ENCODE measurements around the gene RAB3IL1.
"Not testable (repeated sequence)": the region's sequence is repeated elsewhere in the genome, so short reads cannot be mapped to it uniquely, and the experiment has no call there.

RAB3IL1 gene, protein sequence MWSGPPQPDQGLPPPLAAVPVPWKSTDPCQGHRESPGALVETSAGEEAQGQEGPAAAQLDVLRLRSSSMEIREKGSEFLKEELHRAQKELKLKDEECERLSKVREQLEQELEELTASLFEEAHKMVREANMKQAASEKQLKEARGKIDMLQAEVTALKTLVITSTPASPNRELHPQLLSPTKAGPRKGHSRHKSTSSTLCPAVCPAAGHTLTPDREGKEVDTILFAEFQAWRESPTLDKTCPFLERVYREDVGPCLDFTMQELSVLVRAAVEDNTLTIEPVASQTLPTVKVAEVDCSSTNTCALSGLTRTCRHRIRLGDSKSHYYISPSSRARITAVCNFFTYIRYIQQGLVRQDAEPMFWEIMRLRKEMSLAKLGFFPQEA

DNA sequence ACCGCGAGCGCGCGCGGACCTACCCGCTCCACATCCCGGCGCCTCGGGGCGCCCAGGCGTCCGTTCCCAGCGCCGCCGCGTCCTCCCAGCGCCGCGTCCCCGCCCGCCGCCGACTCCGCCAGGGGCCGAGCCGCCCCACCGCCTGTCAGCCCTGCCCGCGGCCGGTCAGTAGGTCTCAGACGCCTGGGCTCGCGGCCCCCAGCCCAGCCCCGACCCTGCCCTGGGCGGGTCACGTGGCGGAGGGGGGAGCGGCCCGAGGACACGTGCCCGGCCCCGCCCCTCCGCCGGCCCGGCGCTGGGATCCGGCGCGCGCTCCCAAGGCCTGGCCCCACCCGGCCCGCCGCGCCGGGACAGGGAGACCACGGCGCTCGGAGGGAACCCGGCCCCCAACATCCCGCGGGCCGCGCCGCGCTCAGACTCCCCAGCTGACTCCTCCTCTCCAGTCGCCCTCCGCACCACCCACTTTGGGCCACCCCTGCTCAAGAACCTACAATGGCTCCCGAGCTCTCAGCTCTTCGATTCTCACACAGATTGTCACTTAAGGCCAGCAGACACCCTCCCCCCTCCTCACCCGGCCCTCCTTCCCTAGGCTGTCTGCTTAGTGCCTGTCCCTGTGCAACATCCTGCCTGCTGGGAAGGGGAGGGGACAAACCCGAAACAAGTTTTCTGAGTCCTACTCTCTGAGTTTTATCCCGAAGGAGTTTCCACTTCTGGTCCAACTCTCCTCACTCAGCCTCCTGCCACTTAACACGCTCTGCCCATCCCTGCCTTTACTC lies at the start of gene RAB3IL1:
RAB3IL1 (minus strand) TSS at position 233 of the 776 bp plus-strand sequence; CDS start at position 34, 199 bp downstream.
- peak; percentile 96 for DNase-seq

DNA sequence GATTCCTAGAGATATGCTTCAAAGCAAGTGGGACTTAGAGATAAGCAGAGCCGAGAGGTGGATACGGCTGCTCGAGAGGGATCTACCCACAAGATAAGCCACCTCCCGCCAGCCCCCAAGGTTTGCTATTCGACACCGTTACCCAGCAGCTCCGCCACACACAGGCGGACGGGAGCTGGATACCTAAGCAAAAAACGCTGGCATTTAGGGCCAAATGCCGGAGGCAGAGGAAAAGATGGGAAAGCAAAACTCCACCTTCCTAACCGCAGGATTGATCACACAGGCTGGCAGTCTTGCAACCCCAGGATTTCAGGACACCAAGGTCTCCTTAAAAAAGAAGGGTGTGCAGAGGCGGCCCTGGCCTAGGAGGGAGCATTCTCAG lies 49.4 kb upstream of the RAB3IL1 start:
- DNase-seq = peak; percentile 30

DNA sequence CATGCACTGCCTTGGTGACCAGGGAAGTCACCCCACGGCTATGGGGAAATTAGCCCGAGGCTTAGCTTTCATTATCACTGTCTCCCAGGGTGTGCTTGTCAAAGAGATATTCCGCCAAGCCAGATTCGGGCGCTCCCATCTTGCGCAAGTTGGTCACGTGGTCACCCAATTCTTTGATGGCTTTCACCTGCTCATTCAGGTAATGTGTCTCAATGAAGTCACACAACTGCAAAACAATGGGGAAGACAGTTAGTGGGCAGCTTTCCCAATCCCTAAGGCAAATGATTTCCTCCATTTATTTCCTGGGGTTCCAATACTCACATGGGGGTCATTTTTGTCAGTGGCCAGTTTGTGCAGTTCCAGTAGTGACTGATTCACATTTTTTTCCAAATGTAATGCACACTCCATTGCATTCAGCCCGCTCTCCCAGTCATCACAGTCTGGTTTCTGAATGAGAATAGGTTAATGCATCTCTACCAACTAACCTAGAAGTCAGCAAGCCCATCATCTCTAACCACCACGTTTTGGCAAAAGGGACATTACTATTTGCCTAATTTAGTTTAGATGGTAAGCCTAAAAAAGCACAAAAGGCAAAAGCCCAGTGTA lies 47.4 kb upstream of the RAB3IL1 start:
- DNase-seq = not testable (repeated sequence)

DNA sequence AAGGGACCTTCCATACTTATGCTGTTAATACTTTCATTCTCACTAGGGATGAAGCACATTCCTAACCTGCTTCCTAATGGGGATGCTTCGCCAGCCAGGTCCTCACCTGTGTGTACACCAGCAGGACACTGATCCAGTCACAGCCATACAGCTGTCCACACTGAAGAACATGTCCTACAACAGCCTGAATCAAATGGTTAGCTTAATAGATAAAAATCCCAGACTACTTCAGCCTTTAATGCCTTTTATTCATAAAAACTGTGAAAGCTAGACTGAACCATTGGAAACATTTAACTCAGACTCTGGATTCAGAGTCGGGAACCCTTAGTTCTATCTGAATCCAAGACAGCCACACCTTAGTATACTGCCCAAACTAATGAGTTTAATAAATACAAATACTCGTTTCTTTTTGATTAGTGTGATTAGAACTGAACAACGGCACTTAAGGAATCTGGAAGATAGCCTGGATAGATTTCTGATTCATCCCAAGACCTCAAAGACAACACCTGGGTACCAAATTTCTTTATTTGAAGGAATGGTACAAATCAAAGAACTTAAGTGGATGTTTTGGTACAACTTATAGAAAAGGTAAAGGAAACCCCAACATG lies 46.8 kb upstream of the RAB3IL1 start:
- no peak for DNase-seq

DNA sequence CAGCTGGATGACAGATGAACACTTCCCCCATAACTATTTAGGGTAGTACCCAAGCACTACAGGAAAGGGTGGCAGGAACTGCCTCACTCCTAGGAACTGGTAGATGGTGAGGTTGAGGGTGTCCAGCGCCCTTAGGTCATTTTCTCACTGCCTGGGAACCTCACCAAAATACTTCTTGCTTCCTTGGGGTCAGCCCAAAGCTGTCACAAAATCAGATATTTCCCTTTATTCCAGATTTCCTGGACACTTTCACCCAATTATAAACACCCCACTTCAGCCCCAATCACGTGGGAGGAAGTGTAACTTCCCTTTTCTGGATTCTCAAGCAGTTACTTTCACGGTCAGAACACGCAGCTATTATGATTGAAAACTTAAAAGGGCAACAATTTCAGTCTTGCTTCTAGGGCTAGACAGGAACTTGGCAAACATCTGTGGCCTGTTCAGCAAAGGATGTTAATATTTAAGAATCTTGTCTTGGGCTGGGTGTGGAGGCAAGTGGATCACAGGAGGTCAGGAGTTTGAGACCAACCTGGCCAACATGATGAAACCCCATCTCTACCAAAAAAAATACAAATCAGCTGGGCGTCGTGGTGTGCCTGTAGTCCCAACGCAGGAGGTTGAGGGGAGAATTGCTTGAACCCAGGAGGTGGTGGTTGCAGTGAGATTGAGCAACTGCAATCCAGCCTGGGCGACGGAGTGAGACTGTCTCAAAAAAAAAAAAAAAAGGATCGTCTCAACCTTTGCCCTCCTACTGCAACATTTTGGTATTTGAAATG lies 46.1 kb upstream of the RAB3IL1 start:
- DNase-seq = no peak

DNA sequence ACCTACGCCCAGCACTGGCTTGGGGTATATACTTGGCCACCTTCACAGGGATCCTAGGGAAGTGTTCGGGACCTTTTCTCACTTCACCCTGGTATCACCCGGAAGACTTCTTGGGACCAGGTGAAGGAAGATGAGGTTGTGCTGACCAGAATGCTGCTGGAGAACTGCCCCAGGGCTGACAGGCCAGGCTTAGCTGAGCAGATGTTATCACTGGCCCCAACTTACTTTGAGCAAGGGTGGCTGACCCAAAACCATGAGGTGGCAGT lies 45.6 kb upstream of the RAB3IL1 start:
- no peak for DNase-seq

DNA sequence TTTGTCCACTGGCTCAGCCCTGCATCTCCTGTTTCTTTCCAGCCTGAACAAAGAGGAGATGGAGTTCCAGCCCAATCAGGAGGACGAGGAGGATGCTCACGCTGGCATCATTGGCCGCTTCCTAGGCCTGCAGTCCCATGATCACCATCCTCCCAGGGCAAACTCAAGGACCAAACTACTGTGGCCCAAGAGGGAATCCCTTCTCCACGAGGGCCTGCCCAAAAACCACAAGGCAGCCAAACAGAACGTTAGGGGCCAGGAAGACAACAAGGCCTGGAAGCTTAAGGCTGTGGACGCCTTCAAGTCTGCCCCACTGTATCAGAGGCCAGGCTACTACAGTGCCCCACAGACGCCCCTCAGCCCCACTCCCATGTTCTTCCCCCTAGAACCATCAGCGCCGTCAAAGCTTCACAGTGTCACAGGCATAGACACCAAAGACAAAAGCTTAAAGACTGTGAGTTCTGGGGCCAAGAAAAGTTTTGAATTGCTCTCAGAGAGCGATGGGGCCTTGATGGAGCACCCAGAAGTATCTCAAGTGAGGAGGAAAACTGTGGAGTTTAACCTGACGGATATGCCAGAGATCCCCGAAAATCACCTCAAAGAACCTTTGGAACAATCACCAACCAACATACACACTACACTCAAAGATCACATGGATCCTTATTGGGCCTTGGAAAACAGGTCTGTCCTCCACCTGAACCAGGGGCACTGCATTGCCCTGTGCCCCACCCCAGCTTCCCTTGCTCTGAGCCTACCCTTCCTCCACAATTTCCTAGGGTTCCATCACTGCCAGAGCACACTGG lies 45.0 kb upstream of the RAB3IL1 start:
- DNase-seq = no peak

DNA sequence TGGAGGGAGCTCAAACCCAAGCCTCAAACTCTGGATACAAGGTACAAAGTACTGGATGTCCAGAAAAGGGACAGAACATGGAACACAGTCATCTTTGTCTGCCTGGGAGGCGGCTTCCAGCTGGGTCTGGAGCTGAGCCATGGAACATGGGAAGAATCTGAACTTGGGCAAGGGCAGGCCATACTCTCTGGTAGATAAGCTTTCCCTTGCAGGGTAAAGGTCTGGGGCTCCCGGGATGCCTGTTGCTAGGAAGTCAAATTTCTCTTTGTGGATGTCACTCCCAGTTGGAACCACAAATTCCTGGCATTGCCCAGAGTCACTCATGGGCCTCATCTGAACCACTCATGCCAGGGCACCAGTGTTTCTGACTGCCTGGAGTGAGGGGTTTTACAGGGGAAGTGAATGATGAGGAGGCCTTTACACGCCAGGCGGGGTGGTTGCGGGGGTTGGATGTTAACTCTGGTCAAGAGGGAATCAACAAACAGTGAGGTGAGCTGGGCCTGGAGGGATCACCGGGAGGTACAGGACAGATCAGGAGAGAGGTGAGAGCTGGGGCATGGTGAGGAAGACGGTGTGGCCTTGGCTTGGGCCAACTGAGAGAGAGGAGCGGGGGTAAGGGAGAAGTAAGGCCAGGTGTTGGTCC lies 44.3 kb upstream of the RAB3IL1 start:
- peak; percentile 27 for DNase-seq

DNA sequence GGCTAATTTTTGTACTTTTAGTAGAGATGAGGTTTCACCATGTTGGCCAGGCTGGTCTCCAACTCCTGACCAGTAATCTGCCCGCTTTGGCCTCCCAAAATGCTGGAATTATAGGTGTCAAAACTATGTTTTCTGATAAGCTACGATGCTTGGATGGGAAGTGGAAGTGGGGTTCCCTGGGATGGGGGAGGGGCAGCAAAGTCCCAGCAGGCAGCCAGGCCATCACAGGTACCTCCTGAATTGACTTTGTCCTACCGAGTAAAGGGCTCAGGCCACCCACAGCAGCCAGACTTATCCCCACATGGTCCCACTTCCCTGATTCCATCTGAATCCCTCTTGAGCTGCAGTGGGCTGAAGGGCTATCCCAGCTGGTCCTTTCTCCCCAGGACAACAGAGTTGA lies 43.2 kb upstream of the RAB3IL1 start:
- DNase-seq = no peak

DNA sequence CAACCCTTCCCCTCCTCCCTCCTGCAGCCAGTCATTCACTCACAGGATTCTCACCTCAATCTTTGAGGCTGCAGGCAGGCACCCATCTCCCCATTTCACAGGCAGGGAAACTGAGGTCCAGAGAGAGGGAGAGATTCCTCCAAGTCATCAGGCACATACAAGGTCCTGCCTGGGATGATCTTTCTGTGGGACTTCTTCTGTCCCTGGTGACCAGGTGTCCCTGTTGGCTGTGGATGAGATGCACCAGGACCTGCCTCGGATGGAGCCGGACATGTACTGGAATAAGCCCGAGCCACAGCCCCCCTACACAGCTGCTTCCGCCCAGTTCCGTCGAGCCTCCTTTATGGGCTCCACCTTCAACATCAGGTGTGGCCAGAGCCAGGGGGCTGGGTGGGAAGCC lies 42.3 kb upstream of the RAB3IL1 start:
- peak; percentile 20 for DNase-seq

DNA sequence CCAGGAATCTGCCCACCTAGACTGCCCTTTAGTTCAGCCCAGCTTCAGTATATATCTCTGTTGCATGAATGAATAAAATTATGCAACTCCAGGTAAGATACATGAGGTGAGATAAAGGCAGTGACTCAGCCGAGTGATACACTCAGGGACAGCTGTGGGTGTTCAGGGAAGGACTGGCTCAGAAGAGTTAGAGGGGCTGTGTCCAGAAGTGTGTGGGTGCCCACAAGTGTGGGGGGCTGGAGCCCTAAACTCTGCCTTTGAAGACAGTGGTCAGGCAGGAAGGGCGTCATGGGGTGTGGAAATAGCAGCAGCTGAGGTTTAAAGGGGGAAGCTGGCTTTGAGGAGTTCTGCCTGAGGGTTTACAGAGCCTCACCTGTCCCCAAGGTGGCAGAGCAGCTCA lies 41.7 kb upstream of the RAB3IL1 start:
- peak; percentile 18 for DNase-seq

DNA sequence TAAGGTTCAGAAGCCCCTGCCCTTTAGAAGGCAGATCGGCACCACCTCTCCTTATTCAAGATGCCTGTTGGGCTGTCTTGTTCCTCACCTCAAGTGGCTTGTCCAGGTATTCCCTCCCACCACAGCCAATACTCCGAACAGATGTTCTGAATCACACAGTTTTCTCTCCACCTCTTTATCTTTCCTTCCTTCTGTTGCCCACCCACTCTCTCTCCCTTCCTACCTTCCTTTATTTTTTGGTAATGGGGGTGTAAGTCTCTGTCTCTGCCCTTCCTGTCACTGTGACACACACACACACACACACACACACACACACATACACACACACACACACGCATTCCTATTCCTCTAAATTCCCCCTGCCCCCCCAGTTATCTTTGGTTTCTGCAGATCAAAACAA lies 41.2 kb upstream of the RAB3IL1 start:
- DNase-seq = no peak

DNA sequence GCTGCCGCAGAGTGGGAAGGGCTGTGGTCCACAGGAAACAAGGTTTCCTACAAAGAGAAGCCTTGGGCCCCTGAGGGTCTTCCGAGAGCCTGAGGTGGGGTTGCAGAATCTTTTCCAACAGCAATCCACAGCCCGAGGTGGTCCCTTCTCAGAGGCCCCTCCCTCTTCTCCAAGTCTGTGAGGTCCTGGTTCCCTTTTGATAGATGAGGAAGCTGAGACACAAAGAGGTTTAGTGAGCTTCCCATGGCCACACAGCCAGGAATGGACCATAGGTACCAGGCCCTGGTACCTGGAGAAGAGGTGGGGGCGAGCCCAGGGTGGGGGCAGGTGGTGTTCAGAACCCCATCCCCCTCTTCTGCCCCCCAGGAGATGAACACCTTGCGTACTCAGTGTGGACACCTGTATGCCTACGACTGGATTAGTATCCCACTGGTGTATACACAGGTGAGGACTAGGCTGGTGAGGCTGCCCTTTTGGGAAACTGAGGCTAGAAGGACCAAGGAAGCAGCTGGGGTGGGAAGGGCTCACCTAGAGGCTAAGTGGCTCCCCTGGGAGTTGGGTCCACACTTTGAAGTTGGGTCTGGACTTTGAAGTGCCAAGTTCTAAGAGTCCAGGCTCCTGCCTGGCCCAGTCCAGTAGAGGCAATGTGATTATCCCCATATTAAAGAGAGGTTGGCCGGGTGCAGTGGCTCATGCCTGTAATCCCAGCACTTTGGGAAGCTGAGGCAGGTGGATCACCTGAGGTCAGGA lies 39.8 kb upstream of the RAB3IL1 start:
- no peak for DNase-seq

DNA sequence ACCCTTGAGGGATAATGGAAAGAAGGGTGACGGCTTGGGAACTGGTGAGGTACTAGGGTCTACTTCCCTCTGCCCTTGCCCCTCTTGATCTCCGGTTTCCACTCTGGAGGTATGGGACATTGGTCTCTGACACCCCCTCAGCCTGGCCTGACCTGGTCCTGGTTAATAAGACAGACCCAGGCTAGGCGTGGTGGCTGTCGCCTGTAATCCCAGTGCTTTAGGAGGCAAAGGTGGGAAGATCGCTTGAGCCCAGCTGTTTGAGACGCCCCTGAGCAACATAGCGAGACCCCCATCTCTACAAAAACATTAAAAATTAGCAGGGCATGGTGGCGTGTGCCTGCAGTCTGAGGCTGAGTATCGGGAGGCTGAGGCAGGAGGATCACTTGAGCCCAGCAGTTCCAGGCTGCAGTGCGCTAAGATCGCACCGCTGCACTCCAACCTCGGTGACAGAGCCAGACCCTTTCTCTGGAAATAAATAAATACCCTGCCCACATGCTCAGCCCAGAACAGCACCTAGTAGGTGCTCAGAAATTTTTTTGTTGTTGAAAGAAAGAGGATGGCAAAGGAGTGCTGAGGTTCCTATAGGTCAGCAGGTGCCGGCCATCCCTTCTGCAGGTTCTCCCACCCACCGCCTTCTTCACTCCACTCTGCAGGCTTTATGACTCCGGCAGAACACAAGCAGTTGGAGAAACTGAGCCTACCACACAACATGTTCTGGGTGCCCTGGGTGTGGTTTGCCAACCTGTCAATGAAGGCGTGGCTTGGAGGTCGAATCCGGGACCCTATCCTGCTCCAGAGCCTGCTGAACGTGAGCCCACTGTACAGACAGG lies 39.0 kb upstream of the RAB3IL1 start:
- peak; percentile 13 for DNase-seq

DNA sequence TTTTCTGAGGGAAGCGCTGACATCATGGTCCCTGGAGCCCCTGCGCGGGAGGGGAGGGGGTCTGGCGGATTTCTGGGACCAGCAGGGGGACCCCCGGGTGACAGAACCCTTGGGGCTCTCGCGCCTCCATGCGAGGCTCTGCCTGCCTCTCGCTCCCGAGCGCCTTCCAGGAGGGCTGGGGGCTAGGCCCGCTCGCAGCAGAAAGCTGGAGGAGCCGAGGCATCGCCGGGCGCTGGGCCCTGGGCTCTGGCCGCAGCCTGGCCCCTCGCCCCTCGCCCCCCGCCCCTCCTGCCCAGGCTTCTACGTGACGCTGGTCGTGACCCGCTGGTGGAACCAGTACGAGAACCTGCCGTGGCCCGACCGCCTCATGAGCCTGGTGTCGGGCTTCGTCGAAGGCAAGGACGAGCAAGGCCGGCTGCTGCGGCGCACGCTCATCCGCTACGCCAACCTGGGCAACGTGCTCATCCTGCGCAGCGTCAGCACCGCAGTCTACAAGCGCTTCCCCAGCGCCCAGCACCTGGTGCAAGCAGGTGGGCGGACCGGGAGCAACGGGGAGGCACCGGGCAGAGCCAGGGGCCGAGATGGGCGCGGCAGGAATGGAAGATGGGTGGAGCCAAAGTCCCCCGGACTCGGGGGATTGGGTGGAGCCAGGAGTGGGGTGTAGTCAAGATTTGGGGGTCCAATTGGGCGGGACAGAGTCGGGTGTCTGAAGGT lies 38.2 kb upstream of the RAB3IL1 start:
- DNase-seq = peak; percentile 18

DNA sequence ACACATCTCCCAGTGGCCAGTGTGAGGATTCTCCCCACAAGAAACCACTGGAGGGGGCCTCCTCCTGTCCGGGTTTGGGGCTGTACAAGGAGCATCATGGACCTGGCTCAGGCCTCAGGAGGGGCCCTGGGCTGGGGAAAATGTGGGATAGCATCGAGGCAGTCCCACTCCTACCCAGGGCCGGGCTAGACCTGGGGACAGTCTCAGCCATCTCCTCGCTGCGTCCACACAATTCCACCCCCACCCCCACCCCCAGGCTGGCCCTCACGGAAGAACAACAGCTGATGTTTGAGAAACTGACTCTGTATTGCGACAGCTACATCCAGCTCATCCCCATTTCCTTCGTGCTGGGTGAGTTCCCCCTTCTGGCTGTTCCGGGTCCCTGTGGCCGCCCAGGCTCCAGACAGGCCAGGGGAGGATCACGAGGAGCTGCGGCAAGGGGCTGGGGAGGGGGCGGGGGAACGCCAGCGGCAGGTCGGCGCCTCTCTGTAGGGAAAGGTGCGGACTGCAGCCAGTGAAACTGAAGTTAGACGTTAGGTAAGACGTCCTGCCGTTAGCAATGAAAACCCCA lies 37.6 kb upstream of the RAB3IL1 start:
- DNase-seq = peak; percentile 57

DNA sequence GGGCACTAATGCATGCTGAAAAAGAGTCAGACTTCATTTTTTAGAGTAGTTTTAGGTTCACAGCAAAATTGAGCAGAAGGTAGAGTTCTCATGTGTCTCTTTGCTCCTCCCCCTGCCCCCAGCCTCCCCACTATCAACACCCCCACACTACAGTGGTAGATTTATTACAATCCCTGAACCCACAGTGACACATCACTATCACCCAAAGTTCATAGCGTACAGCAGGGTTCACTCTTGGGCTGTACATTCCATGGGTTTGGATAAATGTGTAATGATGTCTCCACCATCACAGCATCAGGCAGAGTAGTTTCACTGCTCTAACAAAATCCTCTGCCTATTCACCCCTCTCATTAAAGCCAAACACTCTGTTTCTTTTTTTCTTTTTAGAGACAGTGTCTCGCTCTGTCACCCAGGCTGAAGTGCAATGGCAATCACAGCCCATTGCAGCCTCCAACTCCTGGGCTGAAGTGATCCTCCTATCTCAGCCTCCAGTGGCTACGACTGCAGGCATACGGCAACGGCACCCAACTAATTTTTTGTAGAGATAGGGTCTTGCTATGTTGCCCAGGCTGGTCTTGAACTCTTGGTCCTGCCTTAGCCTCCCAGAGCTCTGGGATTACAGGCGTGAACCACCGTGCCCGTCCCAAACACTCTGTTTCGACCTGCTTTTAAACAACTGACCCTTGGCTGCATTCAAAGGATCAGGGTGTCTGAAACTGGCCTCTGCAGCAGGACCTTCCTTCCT lies 36.9 kb upstream of the RAB3IL1 start:
- peak; percentile 26 for DNase-seq

DNA sequence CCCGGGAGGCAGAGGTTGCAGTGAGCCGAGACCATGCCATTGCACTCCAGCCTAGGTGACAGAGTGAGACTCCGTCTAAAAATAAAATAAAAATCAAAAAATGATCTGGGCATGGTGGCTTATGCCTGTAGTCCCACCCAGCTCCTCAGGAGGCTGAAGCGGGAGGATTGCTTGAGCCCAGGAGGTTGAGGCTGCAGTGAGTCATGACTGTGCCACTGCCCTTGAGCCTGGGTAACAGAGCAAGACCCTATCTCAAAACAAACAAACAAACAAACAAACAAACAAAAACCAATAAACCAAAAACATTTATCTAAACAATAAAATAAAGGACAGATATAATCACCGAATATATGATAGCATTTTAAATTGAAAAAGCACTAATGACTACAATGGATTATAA lies 36.3 kb upstream of the RAB3IL1 start:
- DNase-seq = not testable (repeated sequence)

All from 8988T (cell line).